ENCODE results near the gene SEC24D. TPM values are rescaled to one million over a fixed set of nuclear protein-coding genes. Genes with fewer than 3 reads are reported as not detected.
A peak's percentile ranks its signal among the peaks of the same experiment; 100 is the strongest.

Gene SEC24D
- total RNA-seq, 1 donor from 2014 or later = 12.2 TPM

DNA sequence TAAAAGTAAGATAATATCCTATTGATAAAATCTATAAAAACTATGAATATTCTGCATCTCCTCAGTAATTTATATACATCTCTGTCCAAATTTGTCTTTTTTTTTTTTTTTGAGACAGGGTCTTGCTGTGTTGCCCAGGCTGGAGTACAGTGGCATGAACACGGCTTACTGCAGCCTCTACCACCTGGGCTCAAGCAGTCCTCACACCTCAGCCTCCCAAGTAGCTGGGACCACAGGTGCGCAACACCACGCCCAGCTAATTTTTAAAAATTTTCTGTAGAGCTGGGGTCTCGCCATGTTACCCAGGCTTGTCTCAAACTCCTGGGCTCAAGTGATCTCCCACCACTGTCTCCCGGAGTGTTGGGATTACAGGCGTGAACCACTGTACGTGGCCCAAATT is 12.3 kb upstream of the SEC24D start:
- ATAC-seq (no peak), DNase-seq (ENCODE audit: missing footprints) (no peak)
- intact Hi-C loops (cut with DNase I) = no loop called here

GRCh38 chr4:118846979-118847378 is 11.1 kb upstream of the SEC24D start:
- intact Hi-C loops (cut with DNase I) = no loop called here
- no peak for ATAC-seq
- DNase-seq (ENCODE audit: missing footprints) = no peak

GRCh38 chr4:118845552-118846050 is 9.7 kb upstream of the SEC24D start:
- intact Hi-C loops (cut with DNase I) = no loop called here
- ATAC-seq (no peak), DNase-seq (ENCODE audit: missing footprints) (no peak)

DNA sequence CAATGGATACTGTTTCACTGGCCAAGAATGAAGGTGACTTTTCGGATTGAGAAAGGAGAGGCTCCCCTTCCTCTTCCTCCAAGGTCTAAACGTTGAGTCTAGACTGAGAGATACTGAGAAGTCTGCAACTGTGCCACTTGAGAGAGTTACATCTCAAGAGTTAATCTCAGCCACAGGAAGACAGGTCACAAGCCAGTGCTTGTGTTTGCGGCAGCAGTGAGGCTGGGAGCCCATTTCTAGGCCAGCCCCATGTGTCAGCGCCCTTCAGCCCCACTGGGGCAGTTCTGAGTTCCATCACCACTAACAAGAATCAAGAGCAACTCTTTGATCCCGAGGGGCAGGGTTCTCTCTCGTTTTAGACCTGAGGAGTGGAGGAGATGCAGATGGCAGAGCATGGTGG is 7.3 kb upstream of the SEC24D start:
- intact Hi-C loops (cut with DNase I) = no loop called here
- ATAC-seq = no peak
- DNase-seq (ENCODE audit: missing footprints) = no peak

DNA sequence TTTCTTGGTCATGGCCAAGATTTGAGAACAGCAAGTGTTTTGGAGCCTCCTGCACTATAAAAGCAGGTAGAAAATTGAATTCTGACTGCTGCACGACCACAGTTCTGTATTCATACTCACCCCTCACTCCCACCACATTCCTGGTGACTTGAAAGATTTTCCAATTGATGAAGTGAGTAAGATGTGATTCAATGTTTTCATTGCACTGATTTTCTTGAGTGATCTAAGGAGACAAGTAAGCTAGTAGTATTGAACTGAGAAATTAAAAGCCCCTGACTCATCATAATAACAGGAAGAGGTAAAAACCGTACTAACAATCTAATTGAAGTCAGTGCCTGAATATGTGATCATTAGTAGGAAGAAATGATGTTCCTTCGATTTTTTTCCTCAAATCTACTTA is 6.1 kb upstream of the SEC24D start:
- DNase-seq (ENCODE audit: missing footprints) (no peak), ATAC-seq (no peak)
- intact Hi-C loops (cut with DNase I) = no loop called here

DNA sequence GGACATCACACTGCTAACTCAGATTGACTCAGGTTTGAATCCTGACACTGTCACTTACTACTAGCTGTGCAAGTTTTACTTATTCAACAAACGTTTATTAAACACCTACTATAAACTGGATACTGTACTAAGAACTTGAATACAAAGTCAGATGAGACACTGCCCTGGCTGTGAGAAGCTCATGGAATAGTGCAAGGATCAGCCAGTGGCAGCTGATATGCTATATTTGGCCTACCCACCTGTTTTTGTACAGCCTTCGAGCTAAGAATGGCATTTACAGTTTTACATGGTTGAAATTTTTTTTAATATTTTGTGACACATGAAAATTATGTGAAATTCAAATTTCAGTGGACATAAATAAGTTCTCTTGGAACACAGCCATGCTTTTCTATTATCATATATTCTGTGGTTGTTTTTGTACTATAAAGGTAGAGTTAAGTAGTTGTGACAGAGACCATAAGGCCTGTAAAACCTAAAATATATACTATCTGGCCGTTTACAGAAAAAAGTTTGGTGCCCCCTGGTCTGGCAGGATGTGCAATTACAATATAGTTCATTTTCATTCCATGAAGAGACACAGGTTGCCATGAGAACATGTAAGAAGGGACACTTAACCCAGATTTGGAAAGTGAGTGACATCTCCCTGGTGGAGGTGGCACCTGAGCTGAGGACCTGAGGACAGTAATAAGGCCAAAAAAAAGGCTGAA is 3.4 kb upstream of the SEC24D start:
- intact Hi-C loops (cut with DNase I) = loop anchor here (5.0 kb wide), 1 partner anchor 48 kb away; the partner anchor contains the start of gene SYNPO2
- ATAC-seq (no peak), DNase-seq (ENCODE audit: missing footprints) (no peak)

DNA sequence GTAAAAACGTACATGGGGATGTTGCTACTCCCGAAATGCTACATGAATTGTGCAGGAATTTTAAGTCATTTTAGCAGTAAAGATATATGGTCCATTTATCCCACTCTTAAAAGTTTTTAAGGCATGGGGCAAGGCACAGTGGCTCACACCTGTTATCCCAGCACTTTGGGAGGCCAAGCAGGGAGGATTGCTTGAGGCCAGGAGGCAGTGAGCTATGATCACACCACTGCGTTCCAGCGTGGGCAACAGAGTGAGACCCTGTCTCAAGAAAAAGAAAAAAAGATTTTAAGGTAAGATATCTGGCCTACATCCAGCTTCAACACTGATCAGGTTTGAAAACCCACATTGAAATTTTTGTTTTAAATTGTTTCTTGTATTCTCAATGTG is 1.2 kb upstream of the SEC24D start:
- no peak for DNase-seq (ENCODE audit: missing footprints)
- no peak for ATAC-seq
- intact Hi-C loops (cut with DNase I) = loop anchor here (5.0 kb wide), 1 partner anchor 50 kb away; the partner anchor contains the start of gene SYNPO2

DNA sequence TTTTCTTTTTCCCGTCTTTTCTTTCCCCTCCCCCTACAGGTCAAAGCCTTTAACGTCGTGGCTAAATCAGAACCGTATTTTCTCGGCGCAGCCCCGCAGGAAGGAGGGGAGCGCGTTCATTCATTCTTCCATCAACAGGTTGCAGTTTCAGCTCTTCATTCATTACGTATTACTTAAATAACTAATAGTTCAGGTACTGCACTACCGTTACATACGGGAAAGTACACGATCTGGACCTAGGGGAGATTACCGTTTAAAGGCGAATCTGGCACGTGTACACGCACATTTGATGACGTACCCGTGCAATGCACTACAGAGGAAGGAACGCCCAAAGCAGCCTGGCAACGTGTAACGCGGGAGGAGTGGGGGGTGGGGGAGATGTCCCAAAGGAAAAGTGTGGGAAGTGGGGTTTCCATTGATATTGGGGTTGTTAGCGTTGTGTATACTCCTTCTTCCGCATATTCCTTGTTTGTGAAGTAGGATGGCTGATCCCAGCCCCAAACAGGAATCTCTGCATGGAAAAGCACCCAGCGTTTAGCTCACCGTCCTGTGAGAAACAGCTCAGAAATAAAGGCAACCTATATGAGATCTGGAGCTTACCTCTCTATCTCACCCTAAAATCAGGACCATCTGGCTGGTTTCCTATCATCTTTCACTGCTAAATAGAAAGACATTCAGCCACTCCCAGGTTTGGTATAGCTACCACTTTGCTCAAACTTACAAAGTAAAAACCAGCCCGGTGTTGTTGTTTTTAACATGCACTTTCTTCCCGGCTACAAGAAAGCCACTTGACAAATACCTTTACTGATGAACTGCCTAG is 585 bp upstream of the SEC24D start:
- no peak for DNase-seq (ENCODE audit: missing footprints)
- intact Hi-C loops (cut with DNase I) = loop anchor here (5.0 kb wide), 1 partner anchor 51 kb away; the partner anchor contains the start of gene SYNPO2
- peak; percentile 37 for ATAC-seq

DNA sequence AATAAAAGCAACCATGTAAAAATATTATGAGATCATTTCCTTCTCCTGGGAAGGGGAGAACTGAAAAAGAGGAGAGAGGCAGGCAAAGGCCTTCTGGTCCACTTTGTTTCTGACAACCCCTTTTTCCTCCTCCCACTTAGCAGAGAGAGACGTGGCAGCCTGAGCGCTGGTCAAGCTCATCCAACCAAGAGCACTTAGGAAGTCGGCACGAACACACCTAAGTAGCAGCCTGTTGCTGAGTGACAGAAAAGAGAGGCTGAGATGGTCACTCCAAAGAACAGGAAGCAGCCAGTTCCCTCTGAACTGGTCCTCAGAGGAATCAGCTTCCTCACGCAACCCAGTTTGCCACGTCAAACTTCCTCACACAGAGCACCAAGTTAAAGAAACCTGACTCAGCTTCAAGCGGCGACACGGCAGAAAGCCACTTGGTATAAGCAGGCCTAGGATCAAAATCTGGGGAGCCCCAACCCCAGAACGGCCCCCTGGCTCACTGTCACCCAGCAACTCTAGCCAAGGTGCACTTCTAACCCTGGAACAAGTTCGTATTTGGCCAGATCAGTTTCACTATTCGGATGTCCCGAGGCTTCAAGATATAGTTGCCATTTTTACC is 861 bp downstream of the SEC24D start:
- peak; percentile 78 for ATAC-seq
- intact Hi-C loops (cut with DNase I) = loop anchor here (2.0 to 5.0 kb wide), 2 partner anchors 32 to 52 kb away; partner anchors contain the start of gene SYNPO2
- DNase-seq (ENCODE audit: missing footprints) = peak; percentile 86

- DNase-seq (ENCODE audit: missing footprints) (no peak), ATAC-seq (no peak)
- intact Hi-C loops (cut with DNase I) = loop anchor here (2.0 kb wide), 1 partner anchor 33 kb away; no protein-coding TSS in a partner anchor
Observed at GRCh38 chr4:118834070-118834469, 1.9 kb downstream of the SEC24D start.

DNA sequence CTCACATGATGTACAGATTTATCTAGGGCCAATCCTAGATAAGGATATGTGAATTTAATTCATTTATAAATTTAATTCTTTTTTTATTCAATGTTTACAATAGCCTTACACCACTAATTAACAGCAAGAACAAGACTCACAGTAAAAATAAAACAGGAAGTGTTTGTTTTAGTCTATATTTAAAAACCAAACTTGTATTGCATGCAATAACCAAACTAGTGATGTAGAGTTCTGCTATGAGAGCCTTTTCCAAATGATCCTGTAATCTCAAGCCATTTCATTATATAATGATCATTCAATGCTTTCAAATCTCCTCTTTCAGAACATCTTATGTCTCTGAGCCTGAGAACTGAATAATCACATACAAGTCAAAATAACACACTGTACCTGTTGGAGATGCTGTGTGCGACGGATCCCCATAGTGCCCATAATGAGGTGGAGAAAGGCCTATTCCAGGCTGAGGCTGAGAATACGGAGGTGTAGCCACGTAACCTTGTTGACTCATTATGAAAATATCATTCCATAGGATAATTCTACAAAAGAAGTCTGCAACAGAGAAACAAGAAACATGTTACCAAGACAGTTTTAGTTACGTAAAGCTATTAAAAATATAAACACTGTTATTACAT is 2.6 kb downstream of the SEC24D start:
- no peak for ATAC-seq
- intact Hi-C loops (cut with DNase I) = no loop called here
- no peak for DNase-seq (ENCODE audit: missing footprints)

GRCh38 chr4:118829107-118829506 is 6.8 kb downstream of the SEC24D start:
- intact Hi-C loops (cut with DNase I) = no loop called here
- no peak for ATAC-seq

DNA sequence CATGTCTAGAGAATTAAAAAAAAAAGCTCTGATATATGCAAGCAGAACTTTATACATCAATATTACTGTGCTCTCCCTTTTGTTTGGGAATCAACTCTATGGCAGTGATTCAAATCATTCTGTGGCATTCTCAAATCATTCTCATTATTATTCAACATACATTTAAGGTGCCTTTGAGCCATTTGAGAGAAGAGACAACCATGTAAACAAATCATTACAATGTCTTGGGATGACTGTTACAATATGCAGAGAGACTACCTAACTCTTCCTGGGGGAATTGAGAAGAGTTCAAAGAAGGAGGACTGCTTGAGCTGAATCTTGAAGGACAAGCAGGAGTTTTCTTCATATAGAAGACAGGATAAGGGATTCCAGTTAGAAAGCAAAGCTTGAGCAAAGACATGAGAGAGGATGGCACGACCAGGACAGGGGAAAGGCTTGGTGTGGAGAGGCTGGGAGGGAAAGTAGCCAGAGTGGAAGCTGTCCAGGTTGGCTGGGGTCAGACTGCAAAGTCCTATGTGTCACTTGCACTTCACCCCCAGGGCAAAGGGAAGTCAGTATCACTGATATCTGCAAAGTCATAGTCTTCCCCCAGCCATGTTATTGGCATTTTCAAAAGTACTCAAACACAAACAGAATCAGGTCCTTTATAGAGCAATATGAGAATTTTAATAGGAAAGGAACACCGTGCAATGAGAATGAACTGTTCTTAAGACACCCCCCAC is 9.0 kb downstream of the SEC24D start:
- no peak for ATAC-seq
- intact Hi-C loops (cut with DNase I) = no loop called here
- DNase-seq (ENCODE audit: missing footprints) = no peak

More at GRCh38 chr4:118829107-118829506, 6.8 kb downstream of the SEC24D start:
- no peak for DNase-seq (ENCODE audit: missing footprints)

- ATAC-seq (no peak), DNase-seq (ENCODE audit: missing footprints) (no peak)
- intact Hi-C loops (cut with DNase I) = no loop called here
Observed at GRCh38 chr4:118825799-118826198, 10.1 kb downstream of the SEC24D start.

DNA sequence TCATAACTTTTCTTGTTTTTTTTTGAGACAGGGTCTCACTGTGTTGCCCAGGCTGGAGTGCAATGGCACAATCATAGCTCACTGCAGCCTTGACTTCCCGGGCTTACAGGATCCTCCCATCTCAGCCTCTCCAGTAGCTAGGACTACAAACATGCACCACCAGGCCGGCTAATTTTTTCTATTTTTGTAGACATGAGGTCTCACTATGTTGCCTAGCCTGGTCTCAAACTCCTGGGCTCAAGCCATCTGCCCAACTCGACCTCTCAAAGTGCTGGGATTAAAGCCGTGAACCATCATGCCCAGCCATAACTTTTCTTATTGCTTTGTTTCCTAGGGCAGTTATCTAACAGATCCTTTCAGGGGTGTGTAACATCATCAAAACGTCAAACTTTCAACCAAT is 11.8 kb downstream of the SEC24D start:
- ATAC-seq (no peak), DNase-seq (ENCODE audit: missing footprints) (no peak)
- intact Hi-C loops (cut with DNase I) = no loop called here

DNA sequence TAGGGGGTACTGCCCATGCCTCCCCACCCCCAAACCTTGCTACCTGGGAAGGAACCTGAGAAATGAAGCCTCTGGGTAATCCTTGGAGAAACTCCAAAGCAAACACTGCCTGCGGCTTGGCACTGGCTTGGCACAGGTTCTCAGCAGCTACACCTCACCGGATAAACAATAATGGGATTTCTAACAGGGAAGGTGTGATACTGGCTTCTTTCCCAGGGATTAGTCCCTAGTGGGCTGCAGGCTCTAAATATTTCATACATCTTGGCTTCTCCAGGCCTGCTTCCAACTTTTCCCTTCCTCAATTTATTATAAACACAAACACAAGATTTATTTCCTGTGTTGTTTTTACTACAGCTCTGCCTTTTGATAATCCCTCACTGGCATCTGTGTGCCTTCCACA is 12.5 kb downstream of the SEC24D start:
- DNase-seq (ENCODE audit: missing footprints) (no peak), ATAC-seq (peak; percentile 20)
- intact Hi-C loops (cut with DNase I) = no loop called here

GRCh38 chr4:118821590-118822293 is 14.2 kb downstream of the SEC24D start:
- DNase-seq (ENCODE audit: missing footprints) = no peak
- intact Hi-C loops (cut with DNase I) = no loop called here
- no peak for ATAC-seq

Measured in Right ventricle myocardium inferior (tissue), 1 donor.